SHP77 treated with DMSO at 0.1 percent for 48 hours (cell line): ENCODE measurements around the gene C6orf52.

Source experiments
- DNase-seq: peaks from one replicate; lab custom pipeline; 2025; lab: John Stamatoyannopoulos, UW

Gene C6orf52

DNA sequence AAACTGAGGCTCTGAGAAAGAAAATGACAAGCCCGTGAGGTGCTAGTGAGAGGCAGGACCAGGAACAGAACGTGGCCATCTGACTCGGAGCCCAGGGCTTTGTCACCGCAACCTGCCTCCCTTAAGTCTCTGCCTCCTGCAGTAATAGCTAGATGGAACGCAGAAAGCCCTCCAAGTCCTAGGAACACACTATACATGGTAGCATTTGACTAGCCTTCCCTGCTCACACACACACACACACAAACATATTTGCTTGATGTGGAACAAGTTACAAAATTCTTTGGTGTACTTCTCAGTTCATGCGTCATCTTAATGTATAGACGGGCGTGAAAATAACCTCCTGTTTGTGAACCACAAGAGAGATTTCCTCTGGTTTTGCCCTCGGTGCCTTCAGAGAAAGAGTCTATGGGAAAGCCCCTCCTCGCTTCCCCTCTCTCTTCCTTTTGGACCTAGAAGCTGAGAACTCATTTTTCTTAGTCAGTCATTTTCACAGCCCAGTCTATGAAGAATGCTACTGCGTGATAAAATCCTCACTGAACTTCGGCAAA lies 38.8 kb downstream of the C6orf52 start:
- no peak for DNase-seq

DNA sequence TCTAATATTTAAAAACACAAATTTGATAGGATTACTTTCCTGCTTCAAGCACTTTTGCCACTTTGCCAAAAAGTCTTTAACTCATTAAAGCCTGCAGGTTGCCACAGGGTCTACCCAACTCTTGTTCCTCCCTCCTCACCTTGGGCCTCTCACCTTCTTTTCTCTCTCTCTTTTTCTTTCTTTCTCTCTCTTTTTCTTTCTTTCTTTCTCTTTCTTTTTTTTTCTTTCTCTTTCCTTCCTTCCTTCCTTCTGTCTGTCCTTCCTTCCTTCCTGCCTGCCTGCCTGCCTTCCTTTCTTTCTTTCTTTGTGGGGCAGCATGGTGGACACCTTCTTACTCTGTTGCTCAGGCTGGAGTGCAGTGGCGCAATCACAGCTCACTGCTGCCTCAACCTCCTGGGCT lies 50.2 kb downstream of the C6orf52 start:
- no peak for DNase-seq

- no peak for DNase-seq
These were observed 51.2 kb downstream of the C6orf52 start for GRCh38 chr6:10643201-10643651.

- no peak for DNase-seq
These were observed 52.9 kb downstream of the C6orf52 start for GRCh38 chr6:10641528-10641927.

DNA sequence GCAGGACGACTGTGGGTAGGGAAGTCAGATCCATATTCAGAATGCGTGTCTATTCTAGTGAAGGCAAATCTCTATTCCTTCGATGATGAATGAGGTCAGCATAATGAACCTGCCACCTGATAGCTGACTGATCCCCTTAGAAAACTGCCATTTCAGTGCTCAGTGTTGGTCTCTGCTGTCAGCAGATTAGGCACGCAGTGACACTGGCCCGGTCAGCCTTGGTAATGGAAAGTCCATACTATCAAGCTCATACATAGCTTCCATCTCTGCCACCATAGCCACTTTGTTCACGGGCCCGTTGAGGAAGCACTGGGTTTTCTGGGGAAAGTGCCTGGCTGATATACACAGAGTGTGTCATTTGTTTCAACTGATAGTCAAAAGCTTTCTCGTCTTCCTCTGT lies 54.0 kb downstream of the C6orf52 start:
- DNase-seq = no peak

DNA sequence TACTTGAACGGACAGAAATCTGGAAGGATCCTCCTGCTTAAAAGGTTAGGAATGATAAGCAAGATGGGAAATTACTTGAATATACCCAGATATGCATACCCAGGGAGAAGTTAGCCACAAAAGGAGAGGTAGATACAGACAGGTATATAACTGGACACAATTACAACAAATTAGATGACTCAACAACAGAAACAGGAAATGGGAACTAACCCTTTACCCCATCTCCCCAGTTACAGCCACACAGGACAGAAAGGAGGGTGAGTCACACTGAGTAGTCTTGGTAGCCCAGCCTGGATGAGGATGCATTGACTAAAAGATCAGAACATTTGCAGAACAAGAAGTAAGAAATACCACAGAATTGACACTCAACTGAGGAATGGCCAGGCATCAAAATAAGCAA lies 61.2 kb downstream of the C6orf52 start:
- no peak for DNase-seq

GRCh38 chr6:10630178-10630577 lies 64.2 kb downstream of the C6orf52 start:
- DNase-seq = no peak

DNA sequence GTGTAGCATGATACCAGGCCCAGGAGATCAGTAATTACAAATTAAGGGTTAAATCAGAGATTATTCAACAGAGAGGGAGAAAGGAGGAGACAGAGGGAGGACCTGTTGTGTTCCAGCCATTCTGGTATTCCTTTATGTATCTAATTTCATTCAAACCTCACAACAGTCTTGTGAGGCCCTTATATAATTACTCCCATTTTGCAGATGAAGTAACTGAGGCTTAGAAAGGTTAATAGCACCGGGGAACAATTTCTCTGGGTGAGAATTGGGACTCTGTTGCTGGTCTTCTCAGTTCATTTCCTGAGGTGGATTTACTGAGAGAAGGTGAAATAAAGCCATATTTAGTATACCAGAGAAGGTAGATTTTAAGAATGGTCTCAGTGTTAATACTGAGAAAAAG lies 66.6 kb downstream of the C6orf52 start:
- no peak for DNase-seq

- DNase-seq = no peak
These were observed 68.2 kb downstream of the C6orf52 start for GRCh38 chr6:10626154-10626741.

DNA sequence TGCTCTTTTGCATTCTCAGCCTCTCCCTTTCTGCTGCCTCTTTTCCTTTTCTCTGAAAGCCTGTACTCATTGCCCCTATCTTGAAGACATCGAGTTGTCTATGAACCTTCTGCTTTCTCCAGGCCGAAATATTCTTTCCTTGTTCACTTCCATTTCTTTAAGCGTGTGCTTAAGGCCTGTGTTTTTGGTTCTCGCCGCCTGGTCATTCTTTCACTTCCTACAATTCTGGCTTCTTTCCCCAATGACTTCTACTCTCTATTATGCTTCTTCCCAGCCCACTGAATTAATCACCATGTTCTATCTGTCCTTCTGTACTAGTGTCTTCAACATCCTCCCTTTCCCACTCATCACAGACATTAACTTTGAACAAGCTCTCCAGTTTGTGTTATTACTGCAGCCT lies 69.6 kb downstream of the C6orf52 start:
- no peak for DNase-seq

- no peak for DNase-seq
These were observed 72.6 kb downstream of the C6orf52 start for GRCh38 chr6:10621847-10622246.
